CD4-positive, alpha-beta T cell treated with Interleukin-15 for 4 hours (primary cell): ENCODE results near the gene TRMT61A.
A peak's percentile ranks its signal among the peaks of the same experiment; 100 is the strongest.

ENCODE experiments used
- DNase-seq: peaks from one replicate; pipeline ENCODE4 v3.0.0-alpha.2; 2020; ENCODE audit warnings: low spot score

The TRMT61A gene

DNA sequence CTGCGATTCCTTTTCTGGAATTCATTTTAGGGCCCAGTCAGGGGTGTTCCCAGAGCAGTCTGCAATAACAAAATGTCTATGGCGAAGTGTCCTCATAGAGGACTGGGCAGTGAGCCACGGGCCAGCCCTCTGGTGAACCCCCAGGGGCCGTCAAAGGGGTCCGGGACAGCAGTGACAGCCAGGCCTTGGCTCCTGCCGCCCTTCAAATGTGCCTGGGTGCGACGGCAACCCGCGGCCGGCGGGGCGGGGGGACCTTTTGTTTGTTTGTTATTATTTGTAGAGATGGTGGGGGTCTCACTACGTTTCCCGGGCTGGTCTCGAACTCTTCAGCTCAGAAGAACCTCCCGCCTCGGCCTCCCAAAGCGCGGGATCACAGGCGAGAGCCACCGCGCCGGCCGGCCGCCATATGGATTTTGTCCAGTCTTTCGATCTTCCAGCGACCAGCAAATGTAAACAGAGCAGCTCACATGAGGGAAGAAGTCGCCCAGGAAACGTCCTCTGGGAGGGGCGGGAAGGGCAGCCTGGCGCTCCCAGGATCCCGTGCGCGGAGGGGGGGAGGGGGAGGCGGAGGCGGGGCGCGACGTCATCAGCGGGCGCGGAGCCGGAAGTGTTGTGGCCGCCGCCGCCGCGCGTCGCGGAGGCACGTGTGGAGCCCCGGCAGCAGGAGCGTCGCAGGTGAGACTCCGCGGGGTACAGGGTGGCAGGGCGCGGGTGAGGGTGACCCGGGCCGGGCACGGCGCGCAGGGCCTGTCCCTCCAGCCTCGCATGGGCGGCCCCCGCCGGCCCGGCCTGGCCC is at the start of gene TRMT61A:
Gene TRMT61A (plus strand): TSS at position 610 of the 796 bp plus-strand sequence. CDS start 783 bp downstream, outside the sequence.
- peak; percentile 73 for DNase-seq

DNA sequence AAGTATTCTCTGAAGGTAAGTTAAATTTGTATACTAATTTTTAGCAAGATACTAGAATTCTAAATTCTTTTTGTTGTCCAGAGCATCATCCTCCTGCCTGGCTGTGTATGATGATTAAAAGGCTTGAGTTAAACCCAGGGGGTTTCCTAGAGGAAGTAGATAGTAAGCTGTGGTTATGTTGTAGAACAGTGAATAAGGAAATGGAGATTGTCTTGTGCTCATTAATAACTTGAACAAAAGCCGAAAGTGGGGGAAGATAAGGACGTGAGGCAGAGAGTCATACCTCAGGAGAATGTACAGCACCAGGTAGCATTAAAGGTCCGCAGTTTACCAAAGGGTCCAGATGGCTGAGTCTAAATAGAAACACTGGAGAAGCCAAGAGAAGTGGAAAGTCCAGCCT is 48.4 kb upstream of the TRMT61A start:
- DNase-seq = peak; percentile 10

DNA sequence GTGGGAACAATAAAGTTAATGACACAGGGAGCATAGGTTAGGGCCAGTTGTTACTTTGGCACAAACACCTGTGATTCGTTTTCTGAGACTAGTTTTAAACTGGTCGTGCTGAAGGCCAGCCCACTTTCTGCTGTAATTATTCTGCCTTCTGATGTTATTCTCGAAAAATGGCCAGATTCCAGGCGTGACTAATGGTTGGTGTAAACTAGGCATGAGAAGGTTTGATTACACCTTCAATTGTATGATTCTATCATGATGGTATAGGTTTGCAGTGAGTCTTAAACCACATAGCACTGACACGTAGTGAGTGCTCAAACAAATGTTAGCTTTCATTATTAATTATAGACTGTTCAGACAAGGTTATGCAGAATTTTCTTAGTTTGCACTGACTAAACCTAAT is 45.4 kb upstream of the TRMT61A start:
- no peak for DNase-seq

DNA sequence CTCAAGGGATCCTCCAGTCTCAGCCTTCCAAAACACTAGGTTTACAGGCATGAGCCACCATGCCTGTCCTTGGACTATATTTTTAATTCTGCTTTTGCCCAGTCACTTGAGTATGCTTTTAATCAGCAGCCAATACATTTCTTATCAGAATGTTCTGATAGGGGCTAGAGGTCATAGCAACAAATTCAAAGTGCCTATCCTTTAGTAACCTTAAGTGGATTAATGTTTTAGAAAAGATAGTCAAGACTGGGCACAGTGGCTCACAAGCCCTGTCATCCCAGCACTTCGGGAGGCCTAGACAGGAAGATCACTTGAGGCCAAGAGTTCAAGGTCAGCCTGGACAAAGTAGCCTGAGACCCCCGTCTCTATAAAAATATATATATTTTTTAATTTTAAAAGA is 43.5 kb upstream of the TRMT61A start:
- no peak for DNase-seq

DNA sequence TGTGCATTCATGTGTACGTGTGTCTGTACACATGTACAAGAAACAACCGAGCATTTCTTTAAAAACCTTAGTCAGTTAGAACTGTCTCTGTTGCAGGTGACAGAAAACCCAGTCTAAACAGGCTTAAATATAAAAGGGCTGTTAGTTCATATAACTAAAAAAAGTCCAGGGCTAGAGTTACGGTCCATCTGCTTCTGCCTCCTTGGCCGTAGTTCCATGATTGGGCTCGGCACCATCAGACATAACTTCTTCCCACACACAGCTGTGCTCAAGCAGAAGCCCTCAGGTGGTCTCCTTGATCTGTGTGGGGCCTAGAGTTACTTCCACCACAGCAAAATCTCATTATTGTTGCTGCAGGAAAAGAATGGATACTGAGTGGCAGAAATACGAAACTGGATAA is 40.9 kb upstream of the TRMT61A start:
- DNase-seq = no peak

DNA sequence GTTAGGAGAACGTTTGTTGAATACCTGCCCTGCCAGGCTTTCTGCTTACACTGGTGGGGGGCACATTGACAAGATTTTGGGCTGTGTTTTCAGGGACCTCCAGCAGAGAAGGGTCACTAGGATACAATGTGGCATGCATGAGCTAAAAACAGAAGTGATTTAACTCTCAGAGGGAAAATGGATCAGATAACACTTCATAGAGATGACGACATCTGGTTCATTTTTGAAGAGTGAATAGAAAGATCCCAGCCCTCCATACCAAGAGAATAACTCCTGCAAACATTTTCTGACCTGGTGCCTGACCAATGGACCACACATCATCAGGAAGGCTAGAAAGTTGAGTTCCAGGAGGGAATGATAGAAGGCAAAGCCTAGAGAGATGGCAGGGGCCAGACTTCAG is 40.0 kb upstream of the TRMT61A start:
- DNase-seq = no peak

DNA sequence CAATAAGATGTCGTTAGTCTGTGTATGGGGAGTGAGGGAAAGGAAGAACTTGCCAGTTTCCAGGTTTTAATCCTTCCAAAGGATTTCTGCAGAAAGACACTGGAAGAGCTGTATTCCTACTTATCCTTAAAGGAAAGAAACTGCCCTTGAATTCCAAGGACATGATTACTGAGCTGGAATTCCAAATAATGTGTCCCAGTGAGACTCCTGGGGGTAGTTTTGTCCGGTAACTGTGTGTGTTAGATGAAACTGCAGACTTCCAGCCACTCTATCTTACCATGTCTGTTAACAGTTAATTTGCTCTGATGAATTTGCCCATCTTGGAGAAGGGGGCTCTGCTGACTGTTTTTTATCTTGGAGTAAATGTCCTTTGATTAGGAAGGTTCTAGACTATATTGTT is 39.4 kb upstream of the TRMT61A start:
- DNase-seq = no peak

DNA sequence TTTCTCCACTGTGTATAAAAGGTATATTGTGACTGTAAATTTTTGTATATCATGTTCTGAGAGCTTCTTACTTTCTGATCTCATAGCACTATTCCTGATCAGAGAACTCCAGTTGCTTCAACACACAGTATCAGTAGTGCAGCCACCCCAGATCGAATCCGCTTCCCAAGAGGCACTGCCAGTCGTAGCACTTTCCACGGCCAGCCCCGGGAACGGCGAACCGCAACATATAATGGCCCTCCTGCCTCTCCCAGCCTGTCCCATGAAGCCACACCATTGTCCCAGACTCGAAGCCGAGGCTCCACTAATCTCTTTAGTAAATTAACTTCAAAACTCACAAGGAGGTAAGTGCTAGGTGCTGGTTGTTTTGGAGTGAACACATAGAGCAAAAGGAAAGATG is 37.3 kb upstream of the TRMT61A start:
- DNase-seq = no peak

DNA sequence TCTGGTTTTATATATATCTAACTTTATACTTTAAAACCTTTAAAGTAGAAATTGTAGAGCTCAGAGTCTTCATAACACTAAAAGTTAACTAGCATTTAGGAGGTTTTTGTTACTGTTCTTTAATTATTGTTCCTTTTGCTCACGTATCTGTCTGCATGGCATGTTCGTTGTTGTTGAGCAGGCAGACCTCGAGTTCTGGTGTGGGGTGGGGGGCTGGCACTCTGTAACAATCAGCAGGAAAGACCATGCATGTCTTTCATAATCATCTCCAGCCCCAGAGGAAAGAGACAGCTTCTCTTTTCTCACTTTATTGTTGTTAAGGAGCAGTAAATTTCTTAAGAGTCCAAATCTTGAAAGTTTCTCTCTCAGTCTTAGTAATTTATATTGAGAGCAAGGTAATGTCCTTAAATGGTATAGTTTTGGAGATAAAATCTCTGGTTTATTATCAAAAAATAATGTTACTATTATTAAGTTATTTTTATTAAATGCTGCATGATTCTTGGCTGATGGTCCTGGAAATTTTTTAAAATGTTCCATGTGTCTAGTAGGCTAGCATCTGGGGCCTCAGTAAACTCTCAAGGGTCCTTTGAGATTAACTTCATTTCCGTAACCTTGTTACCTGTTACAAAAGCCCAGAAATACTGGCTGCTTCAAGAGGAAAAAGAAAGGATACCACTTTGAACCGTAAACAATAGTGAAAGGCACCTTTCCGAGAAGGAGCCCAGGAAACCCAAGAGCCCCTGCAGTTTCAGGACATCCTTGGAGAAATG is 36.7 kb upstream of the TRMT61A start:
- DNase-seq = no peak

DNA sequence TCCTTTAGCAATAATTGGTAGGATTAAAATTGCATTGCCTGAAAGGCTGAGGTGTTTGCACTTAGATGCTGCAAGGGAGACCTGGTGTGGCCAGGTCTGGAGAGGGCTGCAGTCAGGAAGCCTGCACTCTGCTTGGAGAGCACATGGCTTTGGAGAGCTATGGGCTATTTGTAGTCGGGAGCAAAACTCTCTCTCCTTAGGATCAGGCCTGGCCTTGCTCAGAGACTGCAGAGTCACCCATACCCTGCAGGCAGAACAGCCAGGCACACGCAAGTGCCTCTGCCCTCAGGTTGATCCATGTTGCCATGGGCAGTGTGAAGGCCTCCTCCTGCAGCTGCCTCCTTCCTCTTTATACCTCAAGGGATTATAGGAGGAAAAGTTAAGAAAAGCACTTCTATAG is 33.1 kb upstream of the TRMT61A start:
- no peak for DNase-seq

DNA sequence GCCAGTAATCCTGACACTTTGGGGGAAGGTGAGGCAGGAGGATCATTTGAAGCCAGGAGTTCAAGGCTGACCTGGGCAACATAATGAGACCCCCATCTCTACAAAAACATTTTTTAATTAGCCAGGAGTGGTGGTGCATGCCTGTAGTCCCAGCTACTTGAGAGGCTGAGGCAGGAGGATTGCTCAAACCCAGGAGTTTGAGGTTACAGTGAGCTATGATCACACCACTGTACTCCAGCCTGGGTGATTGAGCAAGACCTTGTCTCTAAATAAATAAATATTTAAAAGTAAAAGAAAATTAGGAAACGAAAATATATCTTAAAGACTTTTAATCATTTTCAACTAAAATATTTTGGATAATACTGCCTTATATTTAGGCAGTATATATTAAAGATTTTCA is 32.2 kb upstream of the TRMT61A start:
- no peak for DNase-seq

DNA sequence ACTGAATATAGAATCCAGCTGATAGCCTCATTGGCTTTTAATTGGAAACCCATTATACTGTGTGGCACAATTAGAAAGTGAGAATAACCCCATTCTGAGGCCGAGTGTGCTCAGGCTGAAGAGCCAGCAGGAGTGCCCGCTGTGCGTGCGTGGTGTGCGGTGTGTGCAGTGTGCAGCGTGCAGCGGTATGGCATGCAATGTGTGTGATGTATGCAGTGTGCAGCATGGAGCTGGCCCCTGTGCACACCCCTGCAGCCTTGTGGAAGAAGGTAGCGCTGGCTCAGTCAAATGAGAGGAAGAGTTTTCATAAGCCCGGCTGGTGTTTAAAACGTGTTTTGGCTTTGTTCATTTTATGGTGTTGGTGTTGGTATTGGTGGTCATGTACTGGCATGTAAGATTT is 29.3 kb upstream of the TRMT61A start:
- DNase-seq = no peak

DNA sequence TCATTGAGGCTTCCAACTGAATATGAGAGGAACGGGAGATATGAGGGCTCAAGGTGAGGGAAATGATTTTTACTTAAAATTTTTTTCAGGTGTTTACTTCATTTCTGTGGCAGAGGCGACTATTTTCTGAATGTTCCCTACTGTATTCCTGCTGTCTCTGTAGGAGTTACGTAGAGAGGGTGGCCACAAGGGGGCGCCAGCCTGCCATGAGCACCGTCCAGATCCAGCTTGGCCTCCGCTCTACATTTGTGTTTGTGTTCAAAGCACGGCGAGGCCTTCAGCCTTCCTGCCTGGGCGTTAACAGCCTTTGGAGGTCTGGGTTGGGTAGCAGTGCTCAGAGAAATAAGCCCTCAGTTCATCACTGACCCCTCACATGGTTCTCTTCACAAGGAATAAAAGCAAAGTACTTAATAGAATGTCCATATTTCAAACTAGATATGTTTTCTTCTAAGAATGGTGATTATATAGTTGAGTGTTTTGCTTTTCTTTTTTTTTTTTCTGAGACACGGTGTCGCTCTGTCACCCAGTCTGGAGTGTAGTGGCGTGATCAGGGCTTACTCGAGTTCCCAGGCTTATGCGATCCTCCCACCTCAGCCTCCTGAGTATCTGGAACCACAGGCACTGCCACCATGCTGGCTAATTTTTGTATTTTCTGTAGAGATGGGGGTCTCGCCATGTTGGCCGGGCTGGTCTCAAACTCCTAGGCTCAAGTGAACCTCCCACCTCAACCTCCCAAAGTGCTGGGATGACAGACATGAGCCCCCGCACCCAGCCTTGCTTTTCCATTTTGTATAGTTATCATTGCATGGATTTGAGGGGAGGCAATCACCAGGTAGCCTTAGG is 28.6 kb upstream of the TRMT61A start:
- peak; percentile 72 for DNase-seq

DNA sequence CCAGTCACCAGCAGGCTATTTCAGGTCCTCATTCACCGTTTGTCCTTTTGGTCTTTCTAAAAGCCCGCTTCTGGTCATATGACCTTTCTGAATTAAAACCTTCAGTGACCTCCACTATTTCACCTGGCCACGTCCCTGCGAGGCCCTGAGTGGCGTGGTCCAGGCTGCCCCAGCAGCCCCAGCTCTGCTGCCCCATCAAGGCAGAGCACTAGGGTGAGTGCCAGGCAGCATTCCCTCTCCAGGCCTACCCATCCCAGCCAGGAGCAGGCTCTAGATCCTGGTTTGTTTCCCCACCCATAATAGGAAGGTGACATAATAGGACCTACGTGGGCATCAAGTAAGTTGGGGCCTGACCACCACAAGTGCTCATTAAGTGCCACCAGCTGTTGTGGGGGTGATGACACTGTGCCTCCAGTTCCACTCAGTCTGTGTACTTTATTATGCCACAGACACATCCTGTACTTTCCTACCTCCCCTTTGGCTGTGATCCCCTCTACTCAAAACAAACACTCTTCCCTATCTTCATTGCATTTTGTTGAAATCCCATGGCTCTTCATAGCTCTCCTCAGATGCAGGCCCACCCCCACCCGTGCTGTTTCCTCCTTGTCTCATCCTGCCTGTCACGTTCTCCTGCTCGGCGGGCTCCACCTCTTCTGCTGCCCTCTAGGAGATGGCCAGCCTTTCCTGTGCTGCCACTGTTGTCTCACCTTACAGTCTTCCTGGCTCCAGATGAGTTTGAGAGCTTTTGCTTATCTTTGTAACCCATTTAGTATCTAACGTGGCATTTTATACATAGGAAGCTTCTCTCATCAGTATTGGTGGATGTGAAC is 27.7 kb upstream of the TRMT61A start:
- DNase-seq = no peak

DNA sequence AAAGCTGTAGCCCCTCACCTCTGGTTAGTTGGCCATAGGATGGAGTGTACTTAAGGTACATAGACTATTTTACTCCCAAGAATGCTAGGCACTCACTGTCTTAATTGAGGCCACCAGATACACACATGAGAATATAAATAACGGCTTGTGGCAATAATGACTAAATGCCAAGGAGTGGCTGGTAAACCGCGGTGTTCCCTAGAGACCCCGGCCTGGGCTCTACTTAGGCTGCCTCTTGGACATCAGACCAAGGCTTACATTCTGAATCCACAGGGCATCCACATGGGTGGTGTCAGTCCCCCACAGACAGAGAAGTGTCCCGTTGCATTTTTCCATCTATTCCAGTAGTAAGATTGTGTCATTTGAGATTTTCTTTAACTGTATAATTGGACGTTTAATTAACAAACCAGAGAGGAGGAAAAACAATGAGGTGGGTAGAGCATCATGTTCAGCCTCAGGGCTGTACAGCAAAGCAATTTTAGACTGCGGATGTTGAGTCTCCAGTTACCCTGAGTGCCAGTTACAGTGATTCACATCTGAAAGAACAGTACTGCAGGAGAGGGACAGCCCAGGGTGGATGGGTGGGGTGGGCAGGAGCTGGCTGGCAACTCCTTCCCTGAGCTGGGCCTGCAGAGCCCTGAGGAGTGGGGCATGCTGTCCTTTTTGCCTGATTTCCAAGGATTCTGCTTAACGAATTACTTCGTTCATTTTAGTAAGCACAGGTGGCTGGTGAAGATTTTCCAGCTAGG is 26.9 kb upstream of the TRMT61A start:
- no peak for DNase-seq

DNA sequence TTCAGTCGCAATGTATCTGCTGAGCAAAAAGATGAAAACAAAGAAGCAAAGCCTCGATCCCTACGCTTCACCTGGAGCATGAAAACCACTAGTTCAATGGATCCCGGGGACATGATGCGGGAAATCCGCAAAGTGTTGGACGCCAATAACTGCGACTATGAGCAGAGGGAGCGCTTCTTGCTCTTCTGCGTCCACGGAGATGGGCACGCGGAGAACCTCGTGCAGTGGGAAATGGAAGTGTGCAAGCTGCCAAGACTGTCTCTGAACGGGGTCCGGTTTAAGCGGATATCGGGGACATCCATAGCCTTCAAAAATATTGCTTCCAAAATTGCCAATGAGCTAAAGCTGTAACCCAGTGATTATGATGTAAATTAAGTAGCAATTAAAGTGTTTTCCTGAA is 26.1 kb upstream of the TRMT61A start:
- no peak for DNase-seq

DNA sequence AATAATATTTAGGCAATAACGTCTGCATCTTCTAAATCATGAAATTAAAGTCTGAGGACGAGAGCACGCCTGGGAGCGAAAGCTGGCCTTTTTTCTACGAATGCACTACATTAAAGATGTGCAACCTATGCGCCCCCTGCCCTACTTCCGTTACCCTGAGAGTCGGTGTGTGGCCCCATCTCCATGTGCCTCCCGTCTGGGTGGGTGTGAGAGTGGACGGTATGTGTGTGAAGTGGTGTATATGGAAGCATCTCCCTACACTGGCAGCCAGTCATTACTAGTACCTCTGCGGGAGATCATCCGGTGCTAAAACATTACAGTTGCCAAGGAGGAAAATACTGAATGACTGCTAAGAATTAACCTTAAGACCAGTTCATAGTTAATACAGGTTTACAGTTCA is 25.7 kb upstream of the TRMT61A start:
- no peak for DNase-seq

DNA sequence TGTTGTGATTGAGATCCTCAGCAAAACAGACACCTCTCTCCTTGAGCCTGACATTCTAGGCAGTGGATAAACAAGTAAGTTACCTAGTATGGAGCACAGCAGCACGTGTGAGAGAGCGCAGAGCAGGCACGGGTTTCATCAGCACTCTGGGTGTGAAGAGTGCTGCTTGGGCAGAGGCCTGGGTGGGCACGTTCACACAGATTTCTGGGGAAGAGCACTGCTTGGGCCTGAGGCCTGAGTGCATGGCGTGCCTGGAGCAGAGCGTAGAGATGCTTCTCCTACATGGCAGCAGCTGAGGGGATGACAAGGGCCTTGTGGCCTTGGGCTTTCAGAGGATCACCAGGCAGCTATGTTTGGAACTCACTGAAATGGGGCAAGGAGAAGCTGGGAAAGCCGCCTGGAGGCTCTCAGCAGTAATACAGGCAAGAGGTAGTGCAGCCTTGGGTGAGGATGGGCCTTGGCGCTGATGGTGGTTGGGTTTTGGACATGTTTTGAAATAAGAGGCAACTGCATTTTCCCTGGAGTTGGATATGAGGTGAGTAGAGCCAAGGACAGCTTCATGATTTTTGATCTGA is 23.9 kb upstream of the TRMT61A start:
- no peak for DNase-seq

DNA sequence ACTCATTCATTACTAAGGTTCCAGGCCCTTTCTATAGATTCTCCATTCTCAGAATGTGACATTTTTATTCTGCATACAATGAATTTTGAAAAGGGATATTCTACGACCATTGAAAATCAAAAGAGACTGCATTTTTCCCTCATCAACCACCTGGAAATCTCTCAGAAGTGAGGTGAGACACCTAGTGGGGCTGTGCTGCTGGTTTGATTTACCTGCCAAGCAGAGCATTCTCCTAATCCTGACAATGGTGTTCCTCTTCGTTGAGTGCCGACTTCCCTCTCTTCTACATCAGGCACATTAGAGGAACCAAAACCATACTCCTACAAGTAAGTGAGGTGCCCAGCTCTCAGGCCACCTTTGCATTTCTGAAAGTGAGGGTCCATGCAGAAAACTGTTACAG is 21.2 kb upstream of the TRMT61A start:
- no peak for DNase-seq

DNA sequence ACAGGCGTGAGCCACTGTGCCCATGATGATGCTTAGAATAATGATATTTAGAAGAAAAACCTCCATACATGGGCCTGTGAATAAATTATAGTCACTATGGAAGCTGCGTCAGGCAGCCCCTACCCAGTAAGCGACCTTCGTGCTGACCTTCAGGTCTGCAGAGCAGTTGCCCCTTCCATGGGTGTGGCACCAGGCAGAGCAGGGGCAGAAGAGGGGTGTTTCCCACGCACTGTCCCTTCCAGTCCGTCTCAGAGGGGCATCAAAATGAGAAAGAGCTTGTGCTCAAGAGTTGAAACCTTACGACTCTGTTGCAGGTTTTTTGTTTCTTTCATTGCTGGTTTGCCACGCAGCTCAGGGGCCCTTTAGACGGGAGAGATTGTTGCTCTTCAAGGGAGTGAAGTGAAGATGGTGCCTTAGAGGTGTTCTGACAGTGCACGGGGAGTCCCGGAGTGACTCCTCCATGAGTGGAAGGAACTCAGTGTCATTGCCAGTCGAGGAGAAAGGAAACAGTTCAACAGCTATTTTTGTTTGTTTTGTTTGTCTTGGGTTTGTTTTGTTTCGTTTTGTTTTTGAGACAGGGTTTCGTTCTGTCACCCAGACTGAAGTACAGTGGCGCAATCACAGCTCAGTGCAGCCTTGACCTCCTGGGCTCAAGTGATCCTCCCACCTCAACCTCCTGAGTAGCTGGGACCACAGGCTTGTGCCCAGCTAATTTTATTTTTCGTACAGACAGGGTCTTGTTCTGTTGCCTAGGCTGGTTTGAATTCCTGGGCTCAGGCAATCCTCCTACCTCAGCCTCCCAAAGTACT is 20.3 kb upstream of the TRMT61A start:
- DNase-seq = no peak
